SU-DHL-6 (cell line): ENCODE measurements around the gene LEMD2.

Experiments
- H2AFZ ChIP-seq: fragments of 200-600 bp; sonication (generic); 2 replicates; pipeline ENCODE4 v1.6.1; 2014; ENCODE audit warnings: low read depth, mild to moderate bottlenecking, moderate library complexity, mixed read lengths, antibody characterized with exemption, low read length; ENCODE audit not compliant: severe bottlenecking
- H3F3A ChIP-seq: fragments of 200-600 bp; shearing (Covaris generic); 2 replicates; pipeline ENCODE4 v1.6.0; 2016; ENCODE audit warnings: antibody characterized with exemption, mild to moderate bottlenecking; ENCODE audit not compliant: insufficient read depth
- H3K27ac ChIP-seq: fragments of 200-600 bp; sonication (generic); 2 replicates; pipeline ENCODE4 v1.5.1; 2016; ENCODE audit warnings: low read depth, mild to moderate bottlenecking, low read length, moderate library complexity, mixed read lengths
- H3K27me3 ChIP-seq: fragments of 200-600 bp; sonication (generic), shearing (Covaris generic); 2 replicates; pipeline ENCODE4 v1.6.0; 2014; ENCODE audit warnings: mild to moderate bottlenecking, low read length
- H3K36me3 ChIP-seq: fragments of 200-600 bp; sonication (generic); 2 replicates; pipeline ENCODE4 v1.6.1; 2014; ENCODE audit warnings: mild to moderate bottlenecking, low read length, mixed read lengths
- H3K4me2 ChIP-seq: fragments of 300-600, 200-600 bp; shearing (Covaris generic), sonication (generic); 2 replicates; pipeline ENCODE4 v1.6.0; 2014; ENCODE audit warnings: low read length, low read depth, mild to moderate bottlenecking; ENCODE audit not compliant: poor library complexity, severe bottlenecking
- H3K4me3 ChIP-seq: fragments of 200-600 bp; sonication (generic); 2 replicates; pipeline ENCODE4 v1.5.1; 2014; ENCODE audit warnings: antibody characterized with exemption, low read length, mild to moderate bottlenecking, mixed read lengths; ENCODE audit not compliant: insufficient read depth, poor library complexity, severe bottlenecking
- H3K79me2 ChIP-seq: fragments of 200-600 bp; sonication (generic); 2 replicates; pipeline ENCODE4 v1.6.1; 2014; ENCODE audit warnings: mild to moderate bottlenecking, low read length, moderate library complexity; ENCODE audit not compliant: insufficient read depth
- H3K9ac ChIP-seq: fragments of 200-600 bp; sonication (generic); 2 replicates; pipeline ENCODE4 v1.7.0; 2014; ENCODE audit warnings: mild to moderate bottlenecking, low read length
- H3K9me2 ChIP-seq: fragments of 200-600 bp; sonication (generic); replicated peaks from 2 replicates; pipeline ENCODE4 v1.6.1; 2014; ENCODE audit warnings: low read length; ENCODE audit not compliant: insufficient read depth
- H3K9me3 ChIP-seq: fragments of 200-600 bp; sonication (generic); 2 replicates; pipeline ENCODE4 v1.6.1; 2014; ENCODE audit warnings: low read length, mixed read lengths; ENCODE audit not compliant: insufficient read depth
- H4K20me1 ChIP-seq: fragments of 200-600 bp; sonication (generic); 2 replicates; pipeline ENCODE4 v1.6.1; 2014; ENCODE audit warnings: low read depth, mild to moderate bottlenecking, antibody characterized with exemption, low read length, moderate library complexity, mixed read lengths
- EZH2phosphoT487 ChIP-seq: fragments of 200-600 bp; sonication (generic), shearing (Covaris generic); conservative IDR thresholded peaks from 2 replicates; pipeline ENCODE4 v1.6.1; 2018; ENCODE audit warnings: mild to moderate bottlenecking, antibody characterized with exemption, low read length, moderate library complexity, mixed read lengths
- TF ChIP-seq, protein P1 (sequence below): fragments of 200-600 bp; sonication (generic); IDR thresholded peaks from one replicate; pipeline ENCODE4 v1.5.1; 2017; ENCODE audit warnings: antibody characterized with exemption, mild to moderate bottlenecking, low read length, moderate library complexity; ENCODE audit not compliant: insufficient read depth, poor library complexity, severe bottlenecking

LEMD2 gene

DNA sequence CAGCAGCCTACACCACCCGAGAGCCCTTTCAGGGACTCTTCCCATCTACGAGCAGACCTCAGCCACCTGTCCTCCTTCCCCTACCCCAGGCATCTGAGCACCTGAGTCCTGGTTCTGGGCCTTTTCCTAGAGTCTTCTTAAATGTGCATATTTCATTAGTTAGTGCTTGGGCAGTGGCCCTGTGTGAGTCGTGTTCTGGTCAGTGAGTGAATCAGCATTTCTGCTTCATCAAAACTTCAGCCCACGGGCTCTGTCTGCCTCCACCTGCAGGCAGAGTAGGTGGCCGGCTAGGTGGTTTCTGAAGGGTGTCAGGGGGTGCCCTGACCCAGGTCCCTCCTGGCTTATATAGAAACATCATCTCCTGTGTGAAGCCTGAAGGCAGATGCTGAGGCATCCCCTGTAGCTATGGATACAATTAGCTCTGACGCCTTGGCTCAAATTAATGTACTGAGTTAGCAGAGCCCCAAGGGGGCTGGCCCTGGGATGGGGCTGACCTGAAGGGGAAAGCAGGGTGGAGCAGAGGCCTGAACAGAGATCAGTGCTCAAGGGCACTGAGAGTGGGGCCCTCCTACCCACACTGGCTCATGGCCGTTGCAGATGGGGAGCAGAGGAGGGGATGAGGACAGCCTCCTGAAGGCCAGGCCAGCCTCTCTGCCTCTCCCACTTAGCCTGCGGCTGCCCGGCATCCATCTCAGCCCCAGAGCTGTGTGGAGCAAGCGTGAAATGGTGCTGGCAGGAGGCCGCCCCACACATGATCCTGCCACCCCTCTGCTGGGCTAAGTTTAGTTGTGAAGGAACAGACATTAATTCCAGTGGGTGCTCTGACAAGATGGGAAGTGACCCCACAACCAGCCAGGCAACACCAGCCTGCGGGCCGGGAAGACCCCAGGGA lies 55.9 kb downstream of the LEMD2 start:
- H3K9me2 ChIP-seq: no peaks in the 10 kb centered on the region
- TF ChIP-seq EZH2phosphoT487: no peak
- TF ChIP-seq, protein P1, sequence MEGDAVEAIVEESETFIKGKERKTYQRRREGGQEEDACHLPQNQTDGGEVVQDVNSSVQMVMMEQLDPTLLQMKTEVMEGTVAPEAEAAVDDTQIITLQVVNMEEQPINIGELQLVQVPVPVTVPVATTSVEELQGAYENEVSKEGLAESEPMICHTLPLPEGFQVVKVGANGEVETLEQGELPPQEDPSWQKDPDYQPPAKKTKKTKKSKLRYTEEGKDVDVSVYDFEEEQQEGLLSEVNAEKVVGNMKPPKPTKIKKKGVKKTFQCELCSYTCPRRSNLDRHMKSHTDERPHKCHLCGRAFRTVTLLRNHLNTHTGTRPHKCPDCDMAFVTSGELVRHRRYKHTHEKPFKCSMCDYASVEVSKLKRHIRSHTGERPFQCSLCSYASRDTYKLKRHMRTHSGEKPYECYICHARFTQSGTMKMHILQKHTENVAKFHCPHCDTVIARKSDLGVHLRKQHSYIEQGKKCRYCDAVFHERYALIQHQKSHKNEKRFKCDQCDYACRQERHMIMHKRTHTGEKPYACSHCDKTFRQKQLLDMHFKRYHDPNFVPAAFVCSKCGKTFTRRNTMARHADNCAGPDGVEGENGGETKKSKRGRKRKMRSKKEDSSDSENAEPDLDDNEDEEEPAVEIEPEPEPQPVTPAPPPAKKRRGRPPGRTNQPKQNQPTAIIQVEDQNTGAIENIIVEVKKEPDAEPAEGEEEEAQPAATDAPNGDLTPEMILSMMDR: no peak
- no peaks in the 10 kb centered on the region for H3K27me3 ChIP-seq
- no peaks in the 10 kb centered on the region for H3F3A ChIP-seq
- H3K9ac ChIP-seq: no peak overlapping the region
- no peaks in the 10 kb centered on the region for H3K79me2 ChIP-seq
- no peak overlapping the region for H3K4me2 ChIP-seq
- no peaks in the 10 kb centered on the region for H4K20me1 ChIP-seq
- H3K27ac ChIP-seq: no peak overlapping the region
- H3K4me3 ChIP-seq: no peak overlapping the region
- H3K9me3 ChIP-seq: no peaks in the 10 kb centered on the region
- H3K36me3 ChIP-seq: no peaks in the 10 kb centered on the region
- H2AFZ ChIP-seq: no peak overlapping the region

DNA sequence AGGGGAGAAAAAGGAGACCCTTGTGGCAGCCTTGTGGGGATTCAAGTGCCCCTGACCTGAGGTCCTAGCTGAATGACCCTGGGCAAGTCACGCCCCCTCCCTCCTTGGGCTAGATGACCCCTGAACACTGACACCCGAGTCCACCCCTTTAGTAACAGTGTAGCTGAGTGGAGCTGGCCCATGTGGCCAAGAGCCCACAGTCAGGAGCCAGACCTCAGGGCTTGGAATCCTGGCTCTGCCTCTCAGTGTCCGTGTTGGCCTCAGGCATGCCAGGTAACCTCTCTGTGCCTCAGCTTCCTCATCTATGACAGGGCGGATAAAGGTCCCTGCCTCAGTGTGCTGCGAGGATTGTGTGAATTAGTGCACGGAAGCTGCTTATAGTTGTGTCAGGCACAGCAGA lies 56.5 kb downstream of the LEMD2 start:
- Histone ChIP-seq H3K79me2 (no peaks in the 10 kb centered on the region), H3F3A (no peaks in the 10 kb centered on the region), H3K27me3 (no peaks in the 10 kb centered on the region), H4K20me1 (no peaks in the 10 kb centered on the region), H3K27ac (no peak overlapping the region), H2AFZ (no peak overlapping the region), H3K9me3 (no peaks in the 10 kb centered on the region), H3K4me3 (no peak overlapping the region), H3K9ac (no peak overlapping the region), H3K9me2 (no peaks in the 10 kb centered on the region), H3K36me3 (no peaks in the 10 kb centered on the region), H3K4me2 (no peak overlapping the region)
- no peak for TF ChIP-seq EZH2phosphoT487
- TF ChIP-seq, protein P1: no peak

DNA sequence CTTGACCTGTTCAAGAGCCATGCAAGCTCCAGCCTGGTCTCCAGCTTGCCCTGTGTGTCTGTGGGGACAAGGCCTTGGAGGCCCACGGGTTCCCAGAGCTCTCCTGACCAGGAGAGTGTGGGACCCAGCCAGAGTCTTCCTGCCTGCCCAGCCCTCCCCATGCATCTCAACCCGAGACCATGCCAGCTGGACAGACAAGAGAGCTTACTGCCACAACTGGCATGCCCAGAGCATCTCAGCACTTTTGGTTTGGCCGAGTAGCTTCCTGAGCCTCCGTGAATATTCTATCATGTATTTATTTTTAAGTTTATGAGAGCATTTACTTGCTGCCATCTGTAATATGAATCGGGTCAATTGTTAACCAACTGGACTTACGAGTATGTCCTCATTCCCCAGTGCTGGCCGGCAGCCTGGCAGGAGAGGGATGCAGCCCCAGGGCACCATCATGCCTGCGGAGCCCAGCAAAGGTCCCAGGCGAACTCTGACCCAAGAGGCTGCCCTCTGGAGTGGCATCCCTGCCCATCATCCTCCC lies 57.1 kb downstream of the LEMD2 start:
- Histone ChIP-seq H3K9ac (no peak overlapping the region), H3K36me3 (no peaks in the 10 kb centered on the region)
- TF ChIP-seq, protein P1: no peak
- TF ChIP-seq EZH2phosphoT487: no peak

More for the DNA sequence above, 57.1 kb downstream of the LEMD2 start:
- Histone ChIP-seq H3K9me3 (no peaks in the 10 kb centered on the region), H3K27me3 (no peaks in the 10 kb centered on the region), H2AFZ (no peak overlapping the region), H3K9me2 (no peaks in the 10 kb centered on the region), H3K4me2 (no peak overlapping the region), H4K20me1 (no peaks in the 10 kb centered on the region), H3K79me2 (no peaks in the 10 kb centered on the region), H3K27ac (no peak overlapping the region), H3F3A (no peaks in the 10 kb centered on the region), H3K4me3 (no peak overlapping the region)
